Activated CD4-positive, alpha-beta T cell treated with anti-CD3 and anti-CD28 coated beads for 1 hour (primary cell): ENCODE measurements around the gene ZC3H7A.

Experiments used
- DNase-seq: peaks from one replicate; pipeline ENCODE4 v3.0.0-alpha.2; 2020

ZC3H7A gene

GRCh38 chr16:11768849-11769248 lies 28.2 kb downstream of the ZC3H7A start:
- no peak for DNase-seq

DNA sequence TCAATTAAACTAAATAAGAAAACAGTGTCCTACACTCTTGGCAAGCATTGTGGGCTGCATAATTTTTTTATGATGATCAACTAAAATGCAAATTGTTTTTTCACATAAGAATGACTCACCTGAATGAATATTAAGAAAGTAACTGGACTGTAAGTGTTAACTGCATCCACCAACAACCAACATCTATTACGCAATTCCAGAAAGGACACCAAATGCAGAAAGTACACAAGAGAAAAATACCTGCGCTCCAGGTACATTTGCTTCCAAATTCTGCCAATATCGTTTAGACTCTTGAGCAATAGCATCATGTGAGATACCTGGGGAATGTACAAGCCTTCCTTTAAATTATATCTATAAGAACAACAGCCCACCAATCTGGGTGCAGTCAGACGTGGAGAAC lies 34.6 kb downstream of the ZC3H7A start:
- DNase-seq, result no peak

DNA sequence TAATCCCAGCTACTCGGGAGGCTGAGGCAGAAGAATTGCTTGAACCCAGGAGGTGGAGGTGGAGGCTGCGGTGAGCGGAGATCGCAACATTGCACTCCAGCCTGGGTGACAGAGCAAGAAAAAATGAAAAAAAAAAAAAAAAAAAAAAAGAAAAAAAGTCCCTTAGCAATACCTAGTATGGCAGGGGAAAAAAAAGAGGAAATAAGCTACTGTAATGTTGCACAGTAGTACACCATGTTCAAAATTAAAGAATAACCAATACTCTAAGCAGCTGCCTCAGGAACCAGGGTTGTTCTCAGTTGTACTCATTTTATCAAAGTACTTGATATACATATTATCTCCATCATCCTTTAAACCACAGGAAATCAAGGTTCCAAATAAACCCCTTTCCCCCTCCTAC lies 37.1 kb downstream of the ZC3H7A start:
- DNase-seq, result no peak

- DNase-seq, result no peak
These were observed 37.8 kb downstream of the ZC3H7A start for GRCh38 chr16:11759163-11759834.

GRCh38 chr16:11757671-11758545 lies 39.1 kb downstream of the ZC3H7A start:
- DNase-seq, result no peak

DNA sequence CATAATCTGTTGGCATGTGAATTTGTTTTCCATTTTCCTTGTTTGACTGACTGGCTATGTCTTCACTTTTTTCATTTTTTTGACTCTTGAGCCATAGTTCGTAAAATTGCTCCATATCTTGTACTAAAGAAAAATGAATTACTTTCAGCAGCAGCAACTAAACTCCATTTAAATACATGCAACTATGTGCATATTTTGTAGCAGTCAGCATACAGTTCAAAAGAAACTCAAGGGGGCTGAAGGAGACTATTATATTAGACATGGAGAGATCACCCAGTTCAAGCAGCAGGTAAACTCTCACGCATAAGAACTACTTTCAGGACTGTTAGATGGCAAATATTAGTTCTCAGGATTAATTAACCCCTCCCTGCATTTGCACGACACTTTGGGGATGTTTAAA lies 40.8 kb downstream of the ZC3H7A start:
- no peak for DNase-seq

DNA sequence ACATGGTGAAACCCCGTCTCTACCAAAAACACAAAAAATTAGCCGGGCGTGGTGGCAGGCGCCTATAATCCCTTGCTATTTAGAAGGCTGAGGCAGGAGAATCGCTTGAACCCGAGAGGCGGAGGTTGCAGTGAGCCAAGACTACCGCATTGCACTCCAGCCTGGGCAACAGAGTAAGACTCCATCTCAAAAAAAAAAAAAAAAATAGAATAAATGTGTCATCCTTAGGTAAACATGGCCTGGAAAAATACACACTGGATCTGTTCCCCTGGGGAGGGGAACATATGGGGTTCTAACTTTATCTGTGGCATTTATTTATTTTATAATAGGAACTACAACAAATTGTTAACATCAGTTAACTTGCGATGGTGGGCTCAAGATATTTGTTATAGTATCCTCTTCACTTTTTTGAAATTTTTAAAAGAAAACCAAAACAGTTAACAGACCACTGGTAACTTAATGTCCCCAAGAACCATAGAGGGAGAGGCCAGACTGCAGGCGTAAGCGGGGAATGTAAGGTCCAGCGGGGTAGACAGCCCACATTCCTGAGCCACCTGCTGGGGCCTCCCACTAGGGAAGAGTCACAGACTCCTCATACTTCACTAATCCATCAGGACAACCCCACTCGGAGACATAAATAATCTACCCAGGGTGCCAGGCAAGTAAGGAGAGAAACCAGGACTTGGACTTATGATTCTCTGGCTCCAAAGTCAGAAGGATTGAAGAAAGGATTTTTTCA lies 41.9 kb downstream of the ZC3H7A start:
- DNase-seq, result no peak

- no peak for DNase-seq
These were observed 44.2 kb downstream of the ZC3H7A start for GRCh38 chr16:11752856-11753255.

- no peak for DNase-seq
These were observed 47.0 kb downstream of the ZC3H7A start for GRCh38 chr16:11750056-11750455.

DNA sequence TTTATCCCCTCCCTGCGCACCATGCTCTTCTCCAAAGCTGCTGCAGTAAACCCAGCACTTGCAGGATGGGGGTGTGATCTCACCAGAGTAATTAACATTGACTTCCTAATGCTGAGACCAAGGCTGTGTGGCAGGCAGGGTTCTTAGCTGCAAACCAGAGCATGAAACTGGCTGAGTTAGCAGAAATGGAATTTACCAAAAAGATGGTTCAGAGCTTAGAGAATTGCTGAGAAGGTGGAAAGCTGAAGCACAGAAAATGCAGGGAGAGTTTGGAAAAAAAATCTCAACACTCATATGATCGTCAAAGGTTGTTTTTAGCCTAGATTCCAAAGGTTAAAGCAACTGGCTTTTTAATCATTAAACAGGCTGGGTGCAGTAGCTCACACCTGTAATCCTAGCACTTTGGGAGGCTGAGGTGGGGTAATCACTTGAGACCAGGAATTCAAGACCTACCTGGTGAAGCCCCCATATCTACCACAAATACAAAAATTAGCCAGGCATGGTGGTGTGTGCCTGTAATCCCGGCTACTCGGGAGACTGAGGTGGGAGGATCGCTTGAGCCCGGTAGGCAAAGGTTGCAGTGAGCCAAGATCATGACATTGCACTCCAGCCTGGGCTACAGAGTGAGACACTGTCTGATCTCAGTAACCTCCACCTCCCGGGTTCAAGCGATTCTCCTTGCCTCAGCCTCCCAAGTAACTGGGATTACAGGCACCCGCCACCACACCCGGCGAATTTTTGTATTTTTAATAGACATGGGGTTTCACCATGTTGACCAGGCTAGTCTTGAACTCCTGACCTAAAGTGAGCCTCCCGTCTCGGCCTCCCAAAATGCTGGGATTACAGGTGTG lies 48.4 kb downstream of the ZC3H7A start:
- no peak for DNase-seq

GRCh38 chr16:11747949-11748403 lies 49.1 kb downstream of the ZC3H7A start:
- DNase-seq, result no peak

DNA sequence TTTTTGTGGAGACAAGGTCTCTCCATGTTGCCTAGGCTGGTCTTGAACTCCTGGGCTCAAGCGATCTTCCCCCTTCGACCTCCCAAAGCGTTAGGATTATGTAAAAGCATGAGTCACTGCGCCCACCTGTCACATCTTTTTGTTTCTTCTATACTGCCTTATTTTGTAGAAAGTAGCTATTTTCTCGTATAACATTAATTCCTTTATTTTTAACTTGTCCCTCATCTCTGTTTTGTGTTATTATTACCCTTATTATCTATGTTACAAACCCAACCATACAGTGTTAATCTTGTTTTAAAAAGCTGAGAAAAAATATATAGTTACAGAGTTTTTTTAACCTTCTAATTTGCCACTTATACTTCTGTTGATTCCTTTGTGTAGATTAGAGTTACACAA lies 53.0 kb downstream of the ZC3H7A start:
- DNase-seq, result no peak

DNA sequence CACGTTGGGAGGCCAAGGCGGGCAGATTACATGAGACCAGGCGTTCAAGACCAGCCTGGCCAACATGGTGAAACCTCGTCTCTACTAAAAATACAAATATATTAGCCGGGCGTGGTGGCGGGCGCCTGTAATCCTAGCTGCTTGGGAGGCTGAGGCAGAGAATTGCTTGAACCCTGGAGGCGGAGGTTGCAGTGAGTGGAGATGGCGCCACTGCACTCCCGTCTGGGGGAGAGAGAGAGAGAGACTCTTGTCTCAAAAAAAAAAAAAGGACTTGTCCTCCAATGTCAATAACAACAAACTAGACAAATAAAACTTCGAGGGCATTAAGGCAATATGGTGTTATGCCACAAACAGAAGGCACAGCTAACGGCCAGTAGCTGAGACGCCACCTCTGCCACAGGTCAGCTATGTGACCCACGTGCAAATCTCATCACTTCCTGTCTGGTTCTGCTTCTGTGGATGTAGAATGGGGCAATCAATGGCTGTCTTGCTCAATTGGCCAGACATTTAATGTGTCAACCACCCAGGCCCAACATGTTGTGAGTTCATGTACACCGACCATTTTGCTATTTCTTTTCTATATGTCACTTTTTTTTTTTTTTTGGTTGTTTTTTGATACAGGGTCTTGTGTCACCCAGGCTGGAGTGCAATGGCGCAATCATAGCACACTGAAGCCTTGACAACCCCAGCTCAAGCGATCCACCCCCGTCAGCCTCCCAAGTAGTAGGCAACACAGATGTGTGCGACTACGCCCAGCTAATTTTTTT lies 53.6 kb downstream of the ZC3H7A start:
- no peak for DNase-seq

DNA sequence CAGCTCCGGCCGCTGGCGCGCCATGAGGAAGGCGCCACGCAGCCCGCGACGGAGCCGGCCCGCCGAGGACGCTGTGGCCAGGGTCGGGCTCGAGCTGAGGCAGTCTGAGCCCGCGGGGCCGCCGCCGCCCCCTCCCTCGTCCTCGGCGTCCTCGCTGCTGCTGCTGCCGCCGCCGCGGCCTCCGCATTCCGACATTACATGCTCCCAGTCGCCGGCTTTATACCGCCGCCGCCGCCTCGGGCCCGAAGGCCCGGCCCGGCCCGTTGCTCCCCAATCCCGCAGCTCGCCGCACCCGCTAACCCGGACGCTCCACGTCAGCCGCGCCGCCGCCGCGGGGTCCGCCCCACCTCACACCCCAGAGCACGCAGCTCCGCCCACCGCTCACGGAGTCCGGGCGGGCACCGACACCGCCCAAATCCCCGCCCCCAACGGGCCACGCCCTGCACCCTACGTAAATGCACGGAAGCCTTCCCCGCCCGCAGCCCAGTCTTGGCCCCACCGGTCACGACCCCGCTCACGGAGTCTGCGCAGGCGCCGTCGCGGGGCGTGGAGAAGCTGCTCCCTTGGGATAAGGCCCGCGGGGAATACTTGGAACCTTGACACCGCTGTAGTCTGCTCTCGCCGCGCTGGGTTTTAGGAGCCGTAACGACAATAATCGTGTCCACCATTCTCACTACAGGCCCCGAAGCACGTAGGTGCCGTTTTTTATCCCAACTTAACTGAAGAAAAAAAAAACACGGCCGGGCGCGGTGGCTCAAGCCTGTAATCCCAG lies 54.3 kb downstream of the ZC3H7A start, which contains the start of gene TXNDC11:
Gene TXNDC11 (minus strand): TSS at position 322 of the 772 bp plus-strand sequence. CDS start 127 bp downstream, at position 195.
- peak; percentile 98 for DNase-seq

- DNase-seq, result peak; percentile 26
These were observed 54.9 kb downstream of the ZC3H7A start for GRCh38 chr16:11742093-11742535.

GRCh38 chr16:11740567-11740966 lies 56.5 kb downstream of the ZC3H7A start:
- no peak for DNase-seq

- no peak for DNase-seq
These were observed 58.1 kb downstream of the ZC3H7A start for GRCh38 chr16:11738742-11739544.

GRCh38 chr16:11737713-11738112 lies 59.3 kb downstream of the ZC3H7A start:
- no peak for DNase-seq

- DNase-seq, result no peak
These were observed 60.2 kb downstream of the ZC3H7A start for GRCh38 chr16:11736903-11737302.

DNA sequence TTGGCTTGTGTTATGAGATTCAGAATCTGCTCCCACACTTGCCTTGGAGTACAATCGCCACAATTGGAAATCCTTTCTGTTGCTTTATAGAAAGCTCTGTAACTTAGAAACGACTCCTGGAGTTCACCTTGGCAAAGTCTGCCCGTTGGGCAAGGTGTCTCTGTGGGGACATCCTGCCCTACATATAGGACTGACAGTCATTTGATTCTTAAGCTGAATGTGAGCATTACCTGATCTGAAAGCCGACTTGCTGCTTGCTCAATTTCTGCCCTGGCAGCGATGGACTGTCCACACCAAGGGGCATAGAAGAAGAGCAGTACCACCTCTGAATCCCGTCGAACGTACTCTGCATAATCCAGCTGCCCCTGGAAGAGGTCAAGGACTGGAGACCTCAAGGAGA lies 61.3 kb downstream of the ZC3H7A start:
- DNase-seq, result no peak
